ENCODE measurements around the gene DMXL1.

DMXL1 gene

DNA sequence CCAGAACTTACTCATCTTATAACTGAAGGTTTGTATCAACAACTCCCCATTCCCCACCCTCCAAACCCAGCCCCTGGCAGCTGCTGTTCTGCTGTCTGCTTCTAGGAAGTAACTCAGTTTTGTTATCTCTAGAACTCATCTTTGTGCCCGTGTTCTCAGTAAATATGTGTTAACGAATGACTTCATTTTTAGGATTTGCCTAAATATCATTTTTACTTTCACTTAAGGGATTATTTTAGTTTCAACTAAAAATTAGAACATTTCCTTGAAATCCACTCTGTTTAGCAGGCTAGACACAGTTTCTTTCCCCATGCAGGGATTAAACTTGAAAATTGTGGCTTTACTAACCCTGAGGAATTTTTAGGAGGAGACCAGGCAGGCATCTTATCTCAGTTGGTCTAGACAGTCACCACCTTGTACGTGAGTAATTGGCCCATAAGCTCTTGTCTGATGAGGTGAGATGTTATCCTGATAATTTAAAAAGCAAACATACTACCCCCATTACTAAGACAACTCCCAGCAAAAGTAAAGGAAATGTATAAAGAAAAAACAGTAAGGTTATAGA lies 216.7 kb downstream of the DMXL1 start:
- in situ Hi-C loops (cut with MboI; ENCODE audit: low sequenced_read_pairs) = no loop called here

DNA sequence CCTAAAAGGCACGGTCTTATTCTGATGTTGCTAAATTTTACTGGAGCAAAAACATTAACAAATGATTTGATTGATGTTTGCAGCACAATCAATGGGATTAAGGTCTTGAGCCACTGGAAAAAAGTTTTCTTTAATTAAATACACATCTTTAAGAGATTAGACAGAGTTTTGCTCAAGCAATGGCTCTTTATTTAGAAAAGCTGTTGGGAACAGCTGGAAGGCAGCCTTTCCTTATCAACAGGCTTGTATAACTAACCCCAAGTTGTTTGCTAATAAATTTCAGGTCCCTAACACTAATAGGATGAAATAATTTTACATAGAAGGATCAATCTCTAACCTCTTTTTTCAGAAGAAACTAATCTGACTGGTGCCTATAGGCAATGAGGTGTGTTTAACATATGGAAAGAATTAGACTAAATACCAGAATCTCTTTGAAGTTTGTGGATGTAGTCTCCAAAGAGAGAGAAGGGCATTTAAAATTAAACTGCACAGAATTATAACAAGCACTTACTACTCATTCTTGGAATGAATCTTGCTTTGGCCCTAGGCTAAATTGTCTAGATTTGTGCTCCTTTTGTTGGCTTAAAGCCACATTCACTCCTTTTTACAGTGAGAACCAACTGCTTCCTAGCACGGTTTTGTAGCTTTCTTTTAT lies 217.6 kb downstream of the DMXL1 start:
- in situ Hi-C loops (cut with MboI; ENCODE audit: low sequenced_read_pairs) = no loop called here

DNA sequence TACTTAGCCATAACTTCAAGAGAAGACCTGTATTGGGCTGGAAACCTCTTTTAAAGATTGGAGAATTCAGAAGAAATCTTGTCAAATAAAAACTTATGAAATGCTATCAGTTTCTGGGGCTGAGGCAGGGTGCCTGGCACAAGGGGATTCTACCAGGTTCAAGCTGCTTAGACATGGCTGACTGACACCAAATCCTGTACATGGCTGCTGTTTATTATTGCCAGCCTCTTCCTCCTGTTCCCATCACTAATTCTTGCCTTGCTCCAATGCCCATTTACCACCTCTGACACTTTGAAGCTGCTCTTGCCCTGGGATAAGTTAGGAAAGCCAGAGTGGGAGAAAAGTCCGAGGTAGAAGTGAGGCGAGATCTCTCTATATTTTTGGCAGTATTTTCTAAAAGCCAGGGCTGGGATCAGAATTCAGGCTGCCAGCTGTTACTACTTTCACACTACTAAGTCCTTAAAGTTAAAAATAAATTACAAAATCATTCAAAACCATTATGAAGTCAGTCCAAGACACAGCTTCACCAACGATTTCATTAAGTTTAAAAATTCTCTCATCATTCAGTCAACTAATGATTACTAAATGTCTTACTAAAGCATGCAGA lies 218.7 kb downstream of the DMXL1 start:
- in situ Hi-C loops (cut with MboI; ENCODE audit: low sequenced_read_pairs) = no loop called here

DNA sequence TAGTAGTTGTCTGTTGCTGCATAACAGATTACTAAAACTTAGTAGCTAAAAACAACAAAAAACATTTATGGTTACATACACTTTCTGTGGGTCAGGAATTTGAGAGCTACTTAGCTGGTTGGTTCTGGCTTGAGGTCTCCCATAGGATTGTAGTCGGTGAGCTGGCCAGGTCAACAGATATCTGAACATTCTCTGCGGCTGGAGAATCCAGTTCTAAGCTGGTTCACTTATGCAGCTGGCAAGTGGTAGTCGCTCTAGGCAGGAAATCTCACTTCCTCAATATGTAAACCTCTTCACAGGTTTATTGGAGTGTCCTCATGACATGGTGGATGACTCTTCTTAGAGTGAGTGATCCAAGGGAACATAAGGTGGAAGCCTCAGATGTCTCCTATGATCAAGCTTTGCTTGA lies 219.3 kb downstream of the DMXL1 start:
- in situ Hi-C loops (cut with MboI; ENCODE audit: low sequenced_read_pairs) = no loop called here

DNA sequence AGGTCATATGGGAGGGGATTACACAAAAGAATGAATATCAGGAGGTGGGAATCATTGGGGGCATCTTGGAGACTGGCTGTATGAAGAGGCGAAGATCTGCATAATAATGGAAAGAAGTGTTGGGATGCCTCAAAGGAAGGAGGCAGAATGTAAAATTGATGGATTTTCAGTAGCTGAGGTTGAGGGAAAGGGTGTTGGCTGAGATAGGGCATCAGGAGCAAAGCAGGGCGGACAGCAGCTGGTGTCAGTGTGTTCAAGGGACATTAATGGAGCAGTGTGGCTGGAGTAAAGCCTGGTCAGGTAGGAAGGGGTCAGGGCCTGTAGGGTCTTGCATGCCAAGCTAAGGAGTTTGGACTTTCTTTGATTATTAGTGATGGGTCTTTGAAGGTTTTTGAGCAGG lies 219.7 kb downstream of the DMXL1 start:
- in situ Hi-C loops (cut with MboI; ENCODE audit: low sequenced_read_pairs) = no loop called here

DNA sequence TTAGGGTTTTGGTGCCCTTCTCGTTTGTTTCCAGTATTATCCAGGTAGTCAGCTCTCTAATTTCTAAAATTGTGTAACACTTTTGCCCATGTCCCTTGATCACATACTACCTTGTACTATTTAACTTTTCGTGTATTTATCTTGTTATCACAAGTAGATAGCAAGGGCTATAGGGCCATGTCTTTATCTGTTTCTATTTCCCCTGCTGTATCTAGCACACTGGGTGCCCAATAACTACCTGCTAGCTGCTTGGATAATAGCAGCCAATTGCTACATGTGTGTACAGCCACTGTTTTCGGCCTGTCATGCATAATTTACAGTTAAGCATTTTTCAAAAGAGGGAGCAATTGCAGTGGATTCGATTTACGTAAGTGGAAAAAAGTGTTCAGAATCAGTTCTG lies 220.2 kb downstream of the DMXL1 start:
- in situ Hi-C loops (cut with MboI; ENCODE audit: low sequenced_read_pairs) = no loop called here

DNA sequence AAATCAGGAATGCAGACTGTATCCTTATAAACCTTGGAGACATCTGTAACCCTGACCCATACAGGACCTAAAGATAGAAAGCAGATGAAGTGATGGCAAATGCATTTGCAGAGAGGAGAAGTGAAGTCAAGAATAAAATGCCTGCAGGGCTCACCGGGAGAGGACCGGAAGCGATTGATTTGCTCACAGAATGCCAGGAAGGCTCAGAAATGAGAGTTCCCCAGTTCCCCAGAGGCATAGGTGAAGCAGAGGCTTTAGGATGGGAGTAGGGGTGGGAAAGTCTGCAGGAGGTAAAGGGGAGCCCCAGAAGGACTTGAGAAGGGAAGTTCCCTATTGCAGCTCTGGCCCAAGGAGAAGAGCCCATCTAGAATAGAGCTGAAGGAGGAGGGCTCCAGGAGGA lies 221.0 kb downstream of the DMXL1 start:
- in situ Hi-C loops (cut with MboI; ENCODE audit: low sequenced_read_pairs) = no loop called here

DNA sequence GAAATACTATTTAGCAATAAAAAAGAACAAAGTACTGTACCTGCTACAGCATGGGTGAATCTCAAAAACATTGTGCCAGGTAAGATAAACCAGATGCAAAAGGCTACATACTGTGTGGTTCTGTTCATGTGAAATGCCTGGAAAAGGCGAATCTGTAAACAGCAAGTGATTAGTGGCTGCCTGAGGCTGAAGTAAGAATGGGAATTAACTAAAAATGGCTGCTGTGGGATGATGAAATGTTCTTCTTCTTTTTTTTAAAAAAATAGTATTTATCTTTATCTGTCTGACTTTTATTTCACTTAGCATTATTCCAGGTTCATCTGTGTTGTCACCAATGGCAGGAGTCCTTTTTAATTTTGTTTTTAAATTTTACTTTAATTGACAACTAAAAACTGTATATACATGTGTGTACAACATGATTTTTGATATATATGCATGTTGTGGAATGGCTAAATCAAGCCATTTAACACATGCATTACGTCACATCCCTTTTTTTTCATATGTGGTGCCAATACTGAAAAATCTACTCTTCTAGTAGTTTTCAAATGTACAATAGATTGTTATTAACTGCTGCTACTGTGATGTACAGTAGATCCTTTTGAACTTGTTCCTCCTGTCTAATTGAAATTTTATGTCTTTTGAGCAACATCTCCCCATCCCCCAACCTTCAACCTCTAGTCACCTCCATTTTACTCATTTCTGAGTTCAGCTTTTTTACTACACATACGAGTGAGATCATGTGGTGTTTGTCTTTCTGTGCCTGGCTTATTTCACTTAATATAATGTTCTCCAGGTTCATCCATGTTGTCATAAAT lies 222.0 kb downstream of the DMXL1 start:
- in situ Hi-C loops (cut with MboI; ENCODE audit: low sequenced_read_pairs) = no loop called here

DNA sequence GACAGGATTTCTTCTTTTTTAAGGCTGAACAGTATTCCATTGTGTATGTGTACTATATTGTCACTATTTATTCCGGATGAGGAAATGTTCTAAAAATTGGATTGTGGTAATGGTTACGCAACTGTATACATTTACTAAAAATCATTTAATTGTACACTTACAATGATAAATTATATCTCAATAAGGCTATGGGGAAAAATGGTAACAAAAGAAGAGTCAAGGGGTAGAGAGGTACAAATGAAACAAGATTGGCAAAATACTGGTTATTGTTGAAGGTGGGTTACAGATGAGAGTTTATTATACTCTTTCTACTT lies 222.6 kb downstream of the DMXL1 start:
- in situ Hi-C loops (cut with MboI; ENCODE audit: low sequenced_read_pairs) = no loop called here

Data from hTERT RPE-1 (cell line).